ENCODE results near the gene ADAMTS9.

- TF ChIP-seq CTCF (IDR thresholded peaks at IDR 0.05 in 4 of 5, conservative IDR thresholded peaks at IDR 0.05 in 1 of 5) (no peak), POLR2A (IDR thresholded peaks at IDR 0.05) (no peak)
Observed at GRCh38 chr3:64693031-64693430, 5.2 kb upstream of the ADAMTS9 start.
